Measurements from ENCODE around the gene NOL4L.
"Not testable (repeated sequence)": the region's sequence is repeated elsewhere in the genome, so short reads cannot be mapped to it uniquely, and the experiment has no call there.

The NOL4L gene

DNA sequence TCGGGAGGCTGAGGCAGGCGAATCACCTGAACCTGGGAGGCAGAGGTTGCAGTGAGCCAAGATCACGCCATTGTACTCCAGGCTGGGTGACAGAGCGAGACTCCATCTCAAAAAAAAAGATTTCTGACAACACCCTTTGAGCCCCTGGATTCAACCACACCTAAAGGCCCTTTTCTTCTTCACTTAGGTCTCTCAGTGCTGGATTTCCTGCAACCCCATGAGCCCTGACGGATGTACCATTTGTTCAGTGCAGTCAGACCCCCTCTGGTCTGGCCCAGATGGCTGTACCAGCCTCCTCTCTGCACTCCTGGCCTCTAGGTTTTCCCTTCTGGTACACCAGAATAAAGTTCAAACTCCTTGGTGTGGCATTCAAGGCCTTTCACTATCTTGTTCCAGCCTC lies 9.1 kb upstream of the NOL4L start:
- no peak for DNase-seq

GRCh38 chr20:32592616-32593015 lies 7.5 kb upstream of the NOL4L start:
- DNase-seq = not testable (repeated sequence)

DNA sequence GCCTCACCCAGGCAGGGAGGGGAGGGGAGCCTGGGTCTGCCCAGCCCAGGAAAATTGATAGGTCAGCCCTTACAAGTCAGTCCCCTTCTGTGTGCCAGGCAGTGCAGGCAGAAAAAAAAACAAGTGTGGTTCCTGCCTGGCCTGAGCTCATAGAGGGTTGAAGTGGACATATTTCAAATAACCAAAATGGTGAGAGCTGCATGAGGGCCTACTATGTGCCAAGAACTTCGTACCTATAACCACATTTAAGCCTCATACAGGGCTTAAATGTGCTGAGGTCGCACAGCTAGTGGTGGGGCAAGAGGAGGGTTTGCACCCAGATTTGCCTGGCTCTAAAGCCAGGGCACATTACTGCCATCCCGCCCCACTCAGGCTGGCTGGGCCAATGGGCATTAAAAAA lies 6.9 kb upstream of the NOL4L start:
- DNase-seq = no peak

- DNase-seq = no peak
These were observed 4.6 kb upstream of the NOL4L start for GRCh38 chr20:32589769-32590168.

- no peak for DNase-seq
These were observed 4.1 kb upstream of the NOL4L start for GRCh38 chr20:32589256-32589655.

- DNase-seq = no peak
These were observed 2.9 kb upstream of the NOL4L start for GRCh38 chr20:32588040-32588439.

GRCh38 chr20:32586291-32586690 lies 1.2 kb upstream of the NOL4L start:
- peak; percentile 32 for DNase-seq

GRCh38 chr20:32585586-32586127 lies 524 bp upstream of the NOL4L start:
- DNase-seq = no peak

GRCh38 chr20:32583581-32584070 lies 1.5 kb downstream of the NOL4L start:
- peak; percentile 61 for DNase-seq

- DNase-seq = peak; percentile 68
These were observed 2.2 kb downstream of the NOL4L start for GRCh38 chr20:32582659-32583580.

- DNase-seq = peak; percentile 57
These were observed 3.1 kb downstream of the NOL4L start for GRCh38 chr20:32581839-32582658.

GRCh38 chr20:32580970-32581838 lies 3.9 kb downstream of the NOL4L start:
- peak; percentile 43 for DNase-seq

DNA sequence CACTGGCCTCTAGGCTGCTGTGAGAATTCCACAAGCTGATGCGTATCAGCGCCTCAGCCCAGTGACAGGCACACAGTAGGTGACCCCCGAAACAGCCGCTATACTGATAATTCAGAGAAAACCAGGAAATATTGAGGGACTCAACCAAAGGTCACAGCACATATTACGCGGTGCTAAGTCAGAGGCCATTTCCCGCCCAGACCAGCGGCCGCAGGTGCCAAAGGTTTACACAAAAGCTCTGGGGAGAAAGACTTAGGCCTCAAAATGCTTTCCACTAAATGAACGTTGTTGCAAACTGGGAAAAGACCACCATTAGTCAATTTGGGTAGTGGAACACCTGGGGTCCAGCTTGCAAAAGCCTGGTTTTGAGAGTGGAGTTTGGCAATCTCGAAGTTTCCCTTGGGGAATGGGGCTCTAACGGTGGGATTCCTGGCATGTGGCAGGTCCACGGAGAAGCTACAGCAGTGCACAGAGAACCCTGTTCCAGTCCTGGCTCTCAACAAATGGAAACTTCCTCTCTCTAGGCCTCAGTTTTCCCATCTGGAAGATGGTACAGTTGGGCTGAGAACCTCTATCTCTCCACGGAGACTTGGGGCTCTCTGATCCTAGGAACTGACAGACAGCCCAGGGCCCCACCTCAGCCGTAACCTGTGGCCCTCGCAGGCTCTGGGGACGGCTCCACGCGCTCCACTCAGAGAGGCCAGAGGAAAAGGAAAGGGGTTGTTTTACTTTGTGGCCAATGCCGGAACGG lies 4.7 kb downstream of the NOL4L start:
- no peak for DNase-seq

DNA sequence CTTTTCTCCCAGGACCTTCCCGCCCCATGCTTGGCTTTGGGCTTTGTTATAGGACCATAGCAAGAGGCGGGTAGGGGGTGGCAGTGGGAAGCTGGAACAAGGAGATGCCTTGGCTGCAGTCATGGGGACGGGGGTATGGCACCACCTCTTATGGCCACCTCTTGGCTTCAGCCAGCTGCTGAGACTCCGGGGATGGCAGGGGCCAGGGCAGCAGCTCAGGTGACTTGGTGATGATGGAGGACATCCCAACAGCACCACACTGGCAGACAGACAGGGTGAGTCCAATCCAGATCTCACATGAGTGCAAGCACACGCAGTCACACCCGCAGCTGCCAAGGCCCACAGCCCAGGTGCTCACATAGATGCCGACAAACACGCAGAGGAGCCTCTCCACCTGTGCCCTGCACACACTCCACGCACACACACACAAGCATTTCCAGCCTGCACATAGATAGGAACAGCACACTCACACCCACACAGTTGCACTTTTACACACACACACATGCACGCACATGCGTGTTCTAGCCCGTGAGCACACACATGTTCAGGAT lies 6.2 kb downstream of the NOL4L start:
- no peak for DNase-seq

- DNase-seq = not testable (repeated sequence)
These were observed 7.1 kb downstream of the NOL4L start for GRCh38 chr20:32578062-32578461.

- no peak for DNase-seq
These were observed 7.5 kb downstream of the NOL4L start for GRCh38 chr20:32577657-32578056.

DNA sequence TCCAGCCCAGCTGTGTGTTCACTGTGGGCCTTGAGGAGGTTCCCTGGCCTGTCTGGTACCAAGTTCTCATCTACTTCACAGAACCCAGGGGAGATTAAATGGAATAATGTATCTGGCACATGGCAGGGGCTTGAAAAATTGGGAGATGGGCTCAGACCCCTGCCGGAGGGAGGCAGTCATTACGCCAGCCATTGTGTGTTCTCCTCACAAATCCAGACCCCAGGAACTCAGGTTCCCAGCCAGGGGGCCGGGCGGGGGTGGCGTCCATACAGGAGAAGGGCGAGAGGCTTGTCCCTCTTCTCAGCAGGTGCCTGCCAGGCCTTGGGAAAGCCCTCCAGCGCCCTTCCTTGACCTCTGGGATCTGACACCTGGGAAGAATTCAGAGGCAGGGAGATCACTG lies 8.1 kb downstream of the NOL4L start:
- DNase-seq = no peak

- no peak for DNase-seq
These were observed 8.6 kb downstream of the NOL4L start for GRCh38 chr20:32576560-32576959.

- no peak for DNase-seq
These were observed 9.3 kb downstream of the NOL4L start for GRCh38 chr20:32575805-32576204.

DNA sequence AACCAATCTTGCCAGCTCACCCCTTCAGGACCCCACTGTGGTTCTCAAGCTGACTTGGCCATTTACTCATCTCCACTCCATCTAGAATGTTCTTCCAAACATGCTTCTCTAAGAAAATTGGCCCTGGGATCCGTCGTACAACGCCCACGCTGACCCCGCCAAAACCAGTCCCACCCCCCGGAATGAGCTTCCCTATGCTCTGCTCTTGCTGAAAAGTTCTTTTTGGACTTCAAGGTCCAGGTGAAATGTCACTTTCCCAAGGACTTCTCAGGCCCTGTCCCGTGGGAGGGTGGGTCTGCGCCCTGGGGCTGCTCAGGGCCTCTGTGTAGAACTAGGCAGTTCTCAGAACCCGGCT lies 9.9 kb downstream of the NOL4L start:
- no peak for DNase-seq
